GM06990 (cell line): ENCODE results near the gene CYP11A1.

Experiments used
- DNase-seq: peaks from one replicate; pipeline ENCODE4 v3.0.0-alpha.2; 2011; ENCODE audit not compliant: insufficient read length; ENCODE audit errors: extremely low read depth
- H3K27me3 ChIP-seq: replicated peaks from 2 replicates; pipeline ENCODE4 v1.6.0; 2011; ENCODE audit warnings: low read length; ENCODE audit not compliant: control insufficient read depth, insufficient read depth
- H3K36me3 ChIP-seq: 2 replicates; pipeline ENCODE4 v1.5.1; 2011; ENCODE audit warnings: low read length; ENCODE audit not compliant: control insufficient read depth, insufficient read depth
- H3K4me3 ChIP-seq: replicated peaks from 2 replicates; pipeline ENCODE4 v1.5.1; 2011; ENCODE audit warnings: low read depth, mild to moderate bottlenecking, control low read depth, low read length
- CTCF ChIP-seq: IDR thresholded peaks from 2 replicates; pipeline ENCODE4 v1.5.1; 2011; ENCODE audit warnings: low read length, control low read depth, mild to moderate bottlenecking, inconsistent platforms; ENCODE audit not compliant: insufficient read depth, poor library complexity, severe bottlenecking

The CYP11A1 gene

GRCh38 chr15:74316141-74316540 lies 51.3 kb downstream of the CYP11A1 start:
- Histone ChIP-seq H3K36me3 (no peaks in the 10 kb centered on the region), H3K4me3 (no peak overlapping the region), H3K27me3 (no peaks in the 10 kb centered on the region)
- TF ChIP-seq CTCF, result no peak
- no peak for DNase-seq

- TF ChIP-seq CTCF, result no peak
- Histone ChIP-seq H3K36me3 (no peaks in the 10 kb centered on the region), H3K4me3 (no peak overlapping the region), H3K27me3 (no peaks in the 10 kb centered on the region)
- peak; percentile 63 for DNase-seq
Observed at GRCh38 chr15:74315626-74316025, 51.8 kb downstream of the CYP11A1 start.

- H3K4me3 ChIP-seq, result no peak overlapping the region
- TF ChIP-seq CTCF, result no peak
- DNase-seq, result no peak
- H3K27me3 ChIP-seq, result no peaks in the 10 kb centered on the region
- no peaks in the 10 kb centered on the region for H3K36me3 ChIP-seq
Observed at GRCh38 chr15:74314795-74315438, 52.5 kb downstream of the CYP11A1 start.

GRCh38 chr15:74313889-74314288 lies 53.6 kb downstream of the CYP11A1 start:
- TF ChIP-seq CTCF, result no peak
- Histone ChIP-seq H3K27me3 (no peaks in the 10 kb centered on the region), H3K4me3 (no peak overlapping the region), H3K36me3 (no peaks in the 10 kb centered on the region)
- DNase-seq, result no peak

GRCh38 chr15:74312445-74313007 lies 54.9 kb downstream of the CYP11A1 start:
- no peak for TF ChIP-seq CTCF
- no peak for DNase-seq
- Histone ChIP-seq H3K36me3 (no peaks in the 10 kb centered on the region), H3K27me3 (no peaks in the 10 kb centered on the region; the same call in 1 of the 2 replicates), H3K4me3 (no peak overlapping the region)
